Kidney epithelial cell (primary cell): Measurements from ENCODE around the gene MAPK14. TPM values are rescaled to one million over a fixed set of nuclear protein-coding genes. Genes with fewer than 3 reads are reported as not detected.
A peak's percentile ranks its signal among the peaks of the same experiment; 100 is the strongest.
"Not testable (repeated sequence)": the region's sequence is repeated elsewhere in the genome, so short reads cannot be mapped to it uniquely, and the experiment has no call there.

Source experiments
- DNase-seq: peaks from one replicate; pipeline ENCODE4 v3.0.0-alpha.2; 2010; ENCODE audit warnings: low read depth
- H3K27me3 ChIP-seq: 2 replicates; pipeline ENCODE4 v1.6.0; 2011; ENCODE audit warnings: low read length; ENCODE audit not compliant: control insufficient read depth, insufficient read depth
- H3K36me3 ChIP-seq: 2 replicates; pipeline ENCODE4 v1.5.1; 2011; ENCODE audit warnings: low read length; ENCODE audit not compliant: control insufficient read depth, insufficient read depth
- H3K4me3 ChIP-seq: 2 replicates; pipeline ENCODE4 v1.5.1; 2011; ENCODE audit warnings: low read depth, mild to moderate bottlenecking, control low read depth, low read length
- CTCF ChIP-seq: IDR thresholded peaks from 2 replicates; pipeline ENCODE4 v1.5.1; 2011; ENCODE audit warnings: mild to moderate bottlenecking, moderate library complexity, low read length, control low read depth, inconsistent platforms; ENCODE audit not compliant: insufficient read depth, poor library complexity, severe bottlenecking
- total RNA-seq: library from RNA; depleted of rRNA; stranded (reverse); fragments of >200 nt; gene quantifications from 2 replicates; pipeline ENCODE4 v1.2.3, GENCODE V29; 2015

The MAPK14 gene
- total RNA-seq, 1 donor from 2014 or later: 35.9 TPM

DNA sequence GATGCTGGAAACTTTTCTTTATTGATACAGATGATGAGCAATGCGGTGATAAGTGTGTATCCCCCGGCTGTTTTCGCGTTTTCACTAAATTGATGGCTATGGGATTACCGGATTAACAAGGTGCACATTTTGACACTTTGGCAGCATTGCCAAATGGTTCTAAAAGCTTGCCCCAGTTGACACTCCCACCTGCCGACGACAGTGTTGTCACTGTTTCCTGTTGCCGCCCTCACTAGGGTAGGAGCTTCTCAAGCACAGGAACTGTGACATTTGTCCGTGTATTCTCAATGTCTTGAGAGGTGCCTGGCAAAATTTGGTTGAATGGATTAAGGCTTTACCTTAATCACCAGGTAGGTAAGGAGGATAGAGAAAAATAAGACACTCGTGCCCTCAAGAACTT, 92.9 kb downstream of the MAPK14 start:
- Histone ChIP-seq H3K4me3 (no peak overlapping the region), H3K36me3 (peaks cover 1% of the 10 kb centered on the region), H3K27me3 (no peaks in the 10 kb centered on the region)
- DNase-seq: no peak
- TF ChIP-seq CTCF: no peak

- Histone ChIP-seq H3K36me3 (peaks cover 1% of the 10 kb centered on the region), H3K4me3 (no peak overlapping the region), H3K27me3 (no peaks in the 10 kb centered on the region)
- DNase-seq: no peak
- no peak for TF ChIP-seq CTCF
These were observed 93.6 kb downstream of the MAPK14 start for GRCh38 chr6:36120979-36121786.

- peaks cover 1% of the 10 kb centered on the region for H3K36me3 ChIP-seq
- no peak for DNase-seq
- H3K4me3 ChIP-seq: no peak overlapping the region
- H3K27me3 ChIP-seq: no peaks in the 10 kb centered on the region
- no peak for TF ChIP-seq CTCF
These were observed 94.3 kb downstream of the MAPK14 start for GRCh38 chr6:36121787-36122494.

- no peak for TF ChIP-seq CTCF
- DNase-seq: no peak
- H3K36me3 ChIP-seq: no peaks in the 10 kb centered on the region
These were observed 95.1 kb downstream of the MAPK14 start for GRCh38 chr6:36122495-36123269.

DNA sequence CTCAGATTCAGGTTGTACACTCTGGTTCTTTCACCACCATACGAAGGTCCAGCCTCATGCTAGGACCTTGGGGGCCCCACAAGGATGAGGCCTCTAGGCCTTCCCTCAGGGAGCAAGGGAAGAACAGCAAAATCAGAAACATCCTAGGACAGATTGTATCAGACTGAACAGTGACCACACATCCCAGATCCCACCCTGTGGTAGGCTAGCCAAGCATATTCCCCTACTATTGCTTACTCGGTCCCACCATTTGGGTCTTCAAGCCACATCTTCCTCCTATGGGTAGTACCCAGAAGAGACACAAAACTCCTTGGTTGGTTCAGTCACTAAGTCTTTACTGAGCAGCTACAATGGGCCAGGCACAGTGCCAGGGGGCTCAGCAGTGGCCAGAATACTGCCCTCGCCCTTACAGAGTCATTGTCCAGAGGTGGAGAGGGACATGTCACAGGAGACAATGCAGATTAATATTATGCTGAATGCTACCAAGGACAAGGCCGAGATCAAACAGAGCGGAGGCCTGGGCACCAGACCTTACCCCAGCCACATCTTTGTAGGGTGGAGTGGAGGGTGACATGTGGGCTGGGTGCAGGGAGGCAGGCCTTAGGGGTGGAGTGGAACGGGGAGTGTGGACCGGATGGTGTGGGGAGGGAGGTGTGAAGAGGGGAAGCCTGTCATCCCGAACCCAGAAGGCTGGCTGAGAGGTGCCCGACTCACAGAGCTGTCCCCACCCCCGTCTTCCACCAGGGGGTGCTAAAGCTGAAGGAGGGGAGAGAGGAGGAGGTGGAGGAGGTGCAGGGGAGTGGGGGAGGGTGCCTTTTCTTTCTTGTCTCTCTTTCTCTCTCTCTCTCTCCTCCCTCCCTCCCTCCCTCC, 95.9 kb downstream of the MAPK14 start:
- no peak for DNase-seq
- peak; percentile 85 for TF ChIP-seq CTCF
- no peaks in the 10 kb centered on the region for H3K36me3 ChIP-seq
- no peaks in the 10 kb centered on the region for H3K27me3 ChIP-seq
- H3K4me3 ChIP-seq: no peak overlapping the region

More at GRCh38 chr6:36122495-36123269, 95.1 kb downstream of the MAPK14 start:
- Histone ChIP-seq H3K27me3 (no peaks in the 10 kb centered on the region), H3K4me3 (no peak overlapping the region)

- not testable (repeated sequence) for H3K36me3 ChIP-seq, H3K27me3 ChIP-seq, DNase-seq, H3K4me3 ChIP-seq
These were observed 96.7 kb downstream of the MAPK14 start for GRCh38 chr6:36124346-36124745.
